Sigmoid colon (tissue), 4 donors: ENCODE data around the gene OSBPL5.

Experiments used
- POLR2A ChIP-seq, 2 donors: fragments of 450-650 bp; IDR thresholded peaks; one replicate each; pipeline ENCODE4 v1.6.1; 2016; ENCODE audit warnings: antibody characterized with exemption in 2 of 2, mild to moderate bottlenecking in 2 of 2, moderate library complexity in 2 of 2
- POLR2AphosphoS5 ChIP-seq, 4 donors: sonication (generic); formaldehyde crosslinking; IDR thresholded peaks; one replicate each; pipeline ENCODE4 v1.6.1; 2017; ENCODE audit warnings: antibody characterized with exemption in 4 of 4
- TF ChIP-seq, protein P1 (sequence below), 4 experiments: fragments of 450-650 bp in 3 of 4; fragments of 200-600 bp in 1 of 4; IDR thresholded peaks; one replicate each; pipeline ENCODE4 v1.5.1; 2016 to 2019; ENCODE audit warnings: antibody characterized with exemption in 4 of 4, mild to moderate bottlenecking in 3 of 4, moderate library complexity in 2 of 4

DNA sequence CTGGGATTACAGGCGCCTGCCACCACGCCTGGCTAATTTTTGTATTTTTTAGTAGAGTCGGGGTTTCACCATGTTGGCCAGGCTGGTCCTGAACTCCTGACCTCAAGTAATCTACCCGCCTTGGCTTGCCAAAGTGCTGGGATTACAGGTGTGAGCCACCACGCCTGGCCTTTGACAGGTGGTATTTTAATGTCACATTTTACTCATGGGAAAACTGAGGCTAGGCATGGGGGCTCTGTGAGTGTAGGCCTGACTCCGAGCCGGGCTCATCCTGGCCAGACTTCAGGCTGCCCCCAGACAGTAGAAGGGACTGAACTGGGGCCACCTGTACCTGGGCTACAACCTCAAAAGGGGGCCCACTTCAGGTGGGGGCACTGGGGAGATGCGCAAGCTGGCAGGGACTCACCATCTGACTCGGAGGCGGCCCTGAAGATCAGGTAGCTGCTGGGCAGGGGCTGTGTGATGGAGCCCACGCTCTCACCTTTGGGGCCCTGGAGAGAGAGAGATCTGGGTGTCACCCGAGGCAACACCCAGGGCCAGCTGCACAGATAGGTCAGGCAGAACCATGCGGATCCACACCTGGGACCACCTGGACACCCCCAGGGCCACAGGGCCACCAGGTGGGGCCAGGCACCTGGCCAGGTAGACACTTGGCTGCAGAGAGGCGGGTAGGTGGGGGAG lies 45.8 kb downstream of the OSBPL5 start:
- TF ChIP-seq, protein P1, sequence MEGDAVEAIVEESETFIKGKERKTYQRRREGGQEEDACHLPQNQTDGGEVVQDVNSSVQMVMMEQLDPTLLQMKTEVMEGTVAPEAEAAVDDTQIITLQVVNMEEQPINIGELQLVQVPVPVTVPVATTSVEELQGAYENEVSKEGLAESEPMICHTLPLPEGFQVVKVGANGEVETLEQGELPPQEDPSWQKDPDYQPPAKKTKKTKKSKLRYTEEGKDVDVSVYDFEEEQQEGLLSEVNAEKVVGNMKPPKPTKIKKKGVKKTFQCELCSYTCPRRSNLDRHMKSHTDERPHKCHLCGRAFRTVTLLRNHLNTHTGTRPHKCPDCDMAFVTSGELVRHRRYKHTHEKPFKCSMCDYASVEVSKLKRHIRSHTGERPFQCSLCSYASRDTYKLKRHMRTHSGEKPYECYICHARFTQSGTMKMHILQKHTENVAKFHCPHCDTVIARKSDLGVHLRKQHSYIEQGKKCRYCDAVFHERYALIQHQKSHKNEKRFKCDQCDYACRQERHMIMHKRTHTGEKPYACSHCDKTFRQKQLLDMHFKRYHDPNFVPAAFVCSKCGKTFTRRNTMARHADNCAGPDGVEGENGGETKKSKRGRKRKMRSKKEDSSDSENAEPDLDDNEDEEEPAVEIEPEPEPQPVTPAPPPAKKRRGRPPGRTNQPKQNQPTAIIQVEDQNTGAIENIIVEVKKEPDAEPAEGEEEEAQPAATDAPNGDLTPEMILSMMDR (IDR thresholded peaks at IDR 0.05), result no peak
- TF ChIP-seq POLR2A (IDR thresholded peaks at IDR 0.05), result no peak
- TF ChIP-seq POLR2AphosphoS5 (IDR thresholded peaks at IDR 0.05), result no peak
